T-helper 1 cell treated with Interleukin-12 subunit alpha and Interleukin-12 subunit beta and Interleukin-4 antibody, amounts not matched to agents 30 ng/mL and 1 ng/mL, for 36 hours (primary cell): Measurements from ENCODE around the gene MRPL12. TPM values are rescaled to one million over a fixed set of nuclear protein-coding genes. Genes with fewer than 3 reads are reported as not detected.

Experiments
- intact Hi-C: fragments of 100-400 bp; cut with micrococcal nuclease; formaldehyde crosslinking; loops from one replicate; pipeline ENCODE4 v1.15.1; 2024
- total RNA-seq: library from RNA; stranded (reverse); gene quantifications from 2 replicates; pipeline ENCODE4 v1.2.3, GENCODE V29; 2022

The MRPL12 gene
- total RNA-seq, 1 donor from 2014 or later: 85.6 TPM

GRCh38 chr17:81715107-81715871, 12.1 kb downstream of the MRPL12 start:
- intact Hi-C loops: no loop called here

- intact Hi-C loops: no loop called here
Measured at GRCh38 chr17:81715872-81716673, 12.9 kb downstream of the MRPL12 start.

- intact Hi-C loops: no loop called here
Measured at GRCh38 chr17:81716674-81716996, 13.5 kb downstream of the MRPL12 start.

- intact Hi-C loops: no loop called here
Measured at GRCh38 chr17:81717049-81717765, 14.0 kb downstream of the MRPL12 start.

GRCh38 chr17:81717766-81718089, 14.6 kb downstream of the MRPL12 start:
- intact Hi-C loops: no loop called here

- intact Hi-C loops: no loop called here
Measured at GRCh38 chr17:81719410-81720266, 16.5 kb downstream of the MRPL12 start.

- intact Hi-C loops: no loop called here
Measured at GRCh38 chr17:81720267-81721071, 17.3 kb downstream of the MRPL12 start.

GRCh38 chr17:81722184-81723120, 19.3 kb downstream of the MRPL12 start:
- intact Hi-C loops: no loop called here

- intact Hi-C loops: no loop called here
Measured at GRCh38 chr17:81723651-81724209, 20.6 kb downstream of the MRPL12 start.

GRCh38 chr17:81725439-81725838, 22.3 kb downstream of the MRPL12 start:
- intact Hi-C loops: no loop called here

GRCh38 chr17:81726004-81726403, 22.8 kb downstream of the MRPL12 start:
- intact Hi-C loops: no loop called here

GRCh38 chr17:81727324-81728031, 24.3 kb downstream of the MRPL12 start:
- intact Hi-C loops: no loop called here

GRCh38 chr17:81733507-81734404, 30.6 kb downstream of the MRPL12 start:
- intact Hi-C loops: loop anchor here (1.0 kb wide), 2 partner anchors 127 to 290 kb away; partner anchors contain the start of genes LRRC45 and P4HB

- intact Hi-C loops: no loop called here
Measured at GRCh38 chr17:81734405-81735263, 31.5 kb downstream of the MRPL12 start.

- intact Hi-C loops: no loop called here
Measured at GRCh38 chr17:81735264-81736102, 32.3 kb downstream of the MRPL12 start.
